ENCODE results near the gene SENP1. TPM values are rescaled to one million over a fixed set of nuclear protein-coding genes. Genes with fewer than 3 reads are reported as not detected.
A peak's percentile ranks its signal among the peaks of the same experiment; 100 is the strongest.

SENP1 gene
- 10 to 100 TPM; 13.3 to 19.2 TPM for total RNA-seq
- polyA plus RNA-seq (ENCODE audit: insufficient read length in 6 of 6) = 10 to 100 TPM; 23.2 to 28.0 (median 25.5) TPM
- long read RNA-seq, donor 1, full-length matches to known transcripts = 2 of 2 reads
- long read RNA-seq, donor 1, partial matches to known transcripts = 0 of 2 reads
- long read RNA-seq, donor 1, other reads (novel, unspliced or antisense) = 0 of 2 reads
- long read RNA-seq, donor 2, partial matches to known transcripts = 76 of 83 reads
- long read RNA-seq, donor 2, other reads (novel, unspliced or antisense) = 7 of 83 reads
- long read RNA-seq, donor 3 = 0 reads
- long read RNA-seq, donor 4 = 0 reads
- long read RNA-seq, donor 5, partial matches to known transcripts = 0 of 1 reads
- long read RNA-seq, donor 5, other reads (novel, unspliced or antisense) = 0 of 1 reads
- long read RNA-seq, donor 6 = 0 reads
- long read RNA-seq, donor 7 = 0 reads
- long read RNA-seq, donor 8, partial matches to known transcripts = 76 of 76 reads
- long read RNA-seq, donor 8, other reads (novel, unspliced or antisense) = 0 of 76 reads
- long read RNA-seq, donor 9 = 0 reads
- long read RNA-seq, donor 10 = 0 reads
- long read RNA-seq, donor 11, full-length matches to known transcripts = 2 of 2 reads
- long read RNA-seq, donor 11, partial matches to known transcripts = 0 of 2 reads
- long read RNA-seq, donor 11, other reads (novel, unspliced or antisense) = 0 of 2 reads
- long read RNA-seq, donor 12, partial matches to known transcripts = 64 of 72 reads
- long read RNA-seq, donor 12, other reads (novel, unspliced or antisense) = 8 of 72 reads

DNA sequence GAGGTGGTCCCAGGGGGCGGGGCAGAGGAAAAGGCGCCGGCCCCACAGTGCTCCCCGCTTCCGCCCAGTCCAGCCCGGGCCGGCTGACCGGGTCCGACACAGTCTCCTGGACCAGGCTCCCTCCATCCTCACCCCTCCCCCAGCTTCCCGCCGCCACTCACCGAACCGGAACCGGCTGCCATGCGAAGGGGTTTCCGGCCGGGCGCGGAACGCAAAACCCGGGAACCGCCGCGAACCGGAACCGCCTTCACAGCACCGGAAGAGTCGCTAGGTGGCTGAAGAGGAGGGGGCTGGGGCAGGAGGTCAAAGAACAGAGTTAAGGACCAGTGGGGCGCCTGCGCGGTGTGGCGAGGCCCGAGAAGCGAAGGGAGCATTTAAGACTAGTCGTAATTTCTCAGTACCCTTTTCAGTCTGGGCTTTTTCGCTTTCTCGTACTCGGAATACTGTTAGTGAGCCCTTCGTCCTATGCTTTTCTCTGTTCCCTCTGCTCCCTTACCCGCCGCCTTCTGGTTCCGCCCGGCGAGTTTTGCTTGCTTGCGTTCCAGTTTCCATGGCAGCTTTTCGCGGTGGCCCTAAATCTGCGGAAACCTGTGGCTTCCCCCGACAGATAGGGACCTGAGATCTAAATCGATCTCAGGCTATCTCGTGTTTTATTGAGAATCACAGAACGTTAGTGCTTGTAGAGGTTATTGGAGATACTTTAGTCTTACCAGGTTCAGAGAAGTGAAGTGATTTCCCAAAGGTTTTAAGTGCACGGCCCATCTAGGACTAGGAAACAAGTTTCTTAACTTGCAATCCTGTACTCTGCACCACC is at the start of gene SENP1:
Gene SENP1 (minus strand): TSS at position 213 of the 814 bp plus-strand sequence. CDS start 4,607 bp downstream, outside the sequence.
- ATAC-seq = peak; percentile 91
- peak; percentile 88 to 95 (median 90) for DNase-seq
- H3K27ac ChIP-seq = peak within 1 kb of the TSS; percentile 96 to 97
- no peaks in the 10 kb centered on the region for H3K9me3 ChIP-seq
- H3K4me1 ChIP-seq = peaks cover 17 to 37% of the 10 kb centered on the region in 2 donors
- no peak for TF ChIP-seq CTCF (IDR thresholded peaks at IDR 0.05)
- H3K27me3 ChIP-seq = no peaks in the 10 kb centered on the region
- H3K4me3 ChIP-seq = peak within 1 kb of the TSS; percentile 85 to 88
- H3K36me3 ChIP-seq = no peaks in the 10 kb centered on the region
- intact Hi-C loops (cut with DNase I) = loop anchor here in 1 of 2 donors (5.0 kb wide), 1 partner anchor 51 kb away; the partner anchor contains the start of gene ASB8

GRCh38 chr12:48151103-48151771 is 45.4 kb upstream of the SENP1 start:
- H3K36me3 ChIP-seq = peaks cover 0 to 72% of the 10 kb centered on the region in 2 donors
- ATAC-seq (no peak), DNase-seq (no peak)
- no peaks in the 10 kb centered on the region for H3K9me3 ChIP-seq
- intact Hi-C loops (cut with DNase I) = no loop called here
- H3K27me3 ChIP-seq = no peaks in the 10 kb centered on the region
- no peak overlapping the region for H3K27ac ChIP-seq
- peaks cover 0 to 7% of the 10 kb centered on the region in 2 donors for H3K4me1 ChIP-seq
- TF ChIP-seq CTCF (IDR thresholded peaks at IDR 0.05) = no peak
- no peak overlapping the region for H3K4me3 ChIP-seq

DNA sequence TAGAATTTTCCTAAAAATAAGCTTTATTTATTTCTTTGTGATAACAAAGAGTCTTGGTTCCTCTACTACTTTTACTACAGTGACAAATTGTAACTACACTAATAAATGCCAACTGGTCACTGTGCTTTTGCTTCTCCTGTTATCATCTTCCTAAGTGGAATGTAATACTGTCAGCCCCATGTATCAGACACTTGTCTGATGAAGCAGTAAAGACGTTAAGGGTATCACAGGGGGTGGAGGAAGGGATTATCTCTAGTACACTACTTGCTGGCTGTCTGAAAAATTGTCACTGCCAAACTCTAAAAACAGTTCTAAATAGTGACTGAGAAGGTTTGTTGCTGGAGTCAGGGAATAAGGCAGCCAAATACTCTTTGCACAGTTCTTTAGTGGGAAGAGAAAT is 40.1 kb upstream of the SENP1 start:
- DNase-seq = no peak
- no peak overlapping the region for H3K27ac ChIP-seq
- H3K4me1 ChIP-seq = no peaks in the 10 kb centered on the region
- peaks cover 0 to 100% of the 10 kb centered on the region in 2 donors for H3K36me3 ChIP-seq
- H3K9me3 ChIP-seq = no peaks in the 10 kb centered on the region
- no peak for ATAC-seq
- H3K4me3 ChIP-seq = no peak overlapping the region
- no peaks in the 10 kb centered on the region for H3K27me3 ChIP-seq
- TF ChIP-seq CTCF (IDR thresholded peaks at IDR 0.05) = no peak
- intact Hi-C loops (cut with DNase I) = no loop called here

DNA sequence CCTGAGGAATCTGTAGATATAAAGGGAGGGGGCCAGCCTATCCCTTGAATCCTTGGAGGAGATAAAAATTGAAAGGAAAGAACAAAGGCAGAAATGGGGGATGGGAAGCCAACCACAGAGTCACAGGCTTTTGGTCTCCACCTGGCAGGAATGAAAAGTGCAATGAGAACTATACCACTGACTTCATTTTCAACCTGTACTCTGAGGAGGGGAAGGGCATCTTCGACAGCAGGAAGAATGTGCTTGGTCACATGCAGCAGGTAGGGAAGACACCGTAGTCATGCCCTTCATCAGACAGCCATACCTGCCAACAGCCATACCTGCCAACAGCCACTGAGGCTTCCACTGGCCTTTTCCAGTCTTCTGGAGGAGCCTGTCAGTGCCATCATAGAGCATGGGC is 38.0 kb upstream of the SENP1 start:
- intact Hi-C loops (cut with DNase I) = no loop called here
- DNase-seq (no peak), ATAC-seq (no peak)
- TF ChIP-seq CTCF (IDR thresholded peaks at IDR 0.05) = no peak
- no peaks in the 10 kb centered on the region for H3K27me3 ChIP-seq
- H3K4me3 ChIP-seq = no peak overlapping the region
- no peak overlapping the region for H3K27ac ChIP-seq
- no peaks in the 10 kb centered on the region for H3K4me1 ChIP-seq
- H3K36me3 ChIP-seq = peaks cover 0 to 99% of the 10 kb centered on the region in 2 donors
- no peaks in the 10 kb centered on the region for H3K9me3 ChIP-seq
